Upper lobe of left lung (tissue), 6 donors: ENCODE data around the gene ZBTB16. TPM values are rescaled to one million over a fixed set of nuclear protein-coding genes. Genes with fewer than 3 reads are reported as not detected.

Experiments
- ATAC-seq, 2 donors: fragments of 200-7000 bp; cut with Tn5 transposase; one replicate each; pipeline ENCODE4 v1.9.1; 2022; ENCODE audit warnings: mild to moderate bottlenecking in 2 of 2, moderate library complexity in 2 of 2; ENCODE audit not compliant: low FRiP score in 2 of 2
- DNase-seq, 2 donors: peaks; one replicate each; pipeline ENCODE4 v3.0.0-alpha.2; 2019 to 2020
- H3K27ac ChIP-seq, 4 donors: fragments of 200-600 bp; sonication (generic); one replicate each; pipeline ENCODE4 v1.5.1; 2016 to 2019
- H3K27me3 ChIP-seq, 4 donors: fragments of 200-600 bp; sonication (generic); one replicate each; pipeline ENCODE4 v1.5.1; 2017 to 2019
- H3K36me3 ChIP-seq, 4 donors: fragments of 200-600 bp; sonication (generic); one replicate each; pipeline ENCODE4 v1.5.1; 2016 to 2019
- H3K4me1 ChIP-seq, 4 donors: fragments of 200-600 bp; sonication (generic); one replicate each; pipeline ENCODE4 v1.5.1; 2018 to 2019
- H3K4me3 ChIP-seq, 4 donors: fragments of 200-600 bp; sonication (generic); one replicate each; pipeline ENCODE4 v1.5.1; 2017 to 2019; ENCODE audit warnings: mild to moderate bottlenecking in 2 of 4, moderate library complexity in 1 of 4
- H3K9me3 ChIP-seq, 4 donors: fragments of 200-600 bp; sonication (generic); one replicate each; pipeline ENCODE4 v1.5.1; 2018 to 2019
- CTCF ChIP-seq, 6 experiments: fragments of 450-650 bp in 4 of 6; fragments of 200-600 bp in 2 of 6; sonication (generic) in 2 of 6; IDR thresholded peaks; one replicate each; pipeline ENCODE4 v1.5.1; 2016 to 2019; ENCODE audit warnings: antibody characterized with exemption in 6 of 6
- EP300 ChIP-seq, 4 donors: sonication (generic); formaldehyde crosslinking; IDR thresholded peaks; one replicate each; pipeline ENCODE4 v1.5.1; 2017; ENCODE audit warnings: antibody characterized with exemption in 4 of 4, control low read depth in 2 of 4
- POLR2A ChIP-seq, 4 donors: fragments of 450-650 bp; IDR thresholded peaks; one replicate each; pipeline ENCODE4 v1.5.1; 2016 to 2017; ENCODE audit warnings: antibody characterized with exemption in 4 of 4, mild to moderate bottlenecking in 2 of 4
- POLR2AphosphoS5 ChIP-seq, 2 donors: sonication (generic); formaldehyde crosslinking; IDR thresholded peaks; one replicate each; pipeline ENCODE4 v1.5.1; 2017; ENCODE audit warnings: antibody characterized with exemption in 2 of 2
- WGBS, 2 donors: methylation state at CpG; one replicate each; pipeline ENCODE4 v1.1.5; 2017 to 2018; 5-methylcytosine and 5-hydroxymethylcytosine counted together
- total RNA-seq, 6 donors: library from RNA; depleted of rRNA in 4 of 6; stranded (reverse); fragments of >200 nt in 4 of 6; gene quantifications; one replicate each; pipeline versions ENCODE4 v1.1.0 to v1.2.1, GENCODE V29; 2016 to 2021
- donor health status: DM: no; HTN: no; CAD: no; lungs with moderate emphysema.
- donor health status: DM: no; HTN: yes; CAD: no; lungs with severe emphysema.

Gene ZBTB16
- total RNA-seq, 6 donors from 2014 or later, result 110 to 584 (median 179) TPM

GRCh38 chr11:114130629-114131277 lies 71.2 kb downstream of the ZBTB16 start:
- Histone ChIP-seq H3K27me3 (no peaks in the 10 kb centered on the region), H3K27ac (peak overlapping the region in 2 of 4 donors; percentile 62 to 87), H3K4me3 (no peak overlapping the region)

GRCh38 chr11:114131461-114131864 lies 72.0 kb downstream of the ZBTB16 start:
- WGBS, 2 donors, result 21 to 29% methylated on average over 8 of the region's 8 CpGs
- no peak overlapping the region for H3K4me3 ChIP-seq
- TF ChIP-seq POLR2A (IDR thresholded peaks at IDR 0.05) (no peak), CTCF (IDR thresholded peaks at IDR 0.05) (no peak), EP300 (IDR thresholded peaks at IDR 0.05) (no peak), POLR2AphosphoS5 (IDR thresholded peaks at IDR 0.05) (no peak)
- no peaks in the 10 kb centered on the region for H3K27me3 ChIP-seq
- DNase-seq (no peak), ATAC-seq (no peak)
- H3K36me3 ChIP-seq, result peaks cover 0 to 20% (median 12%) of the 10 kb centered on the region in 4 donors
- H3K9me3 ChIP-seq, result no peaks in the 10 kb centered on the region
- H3K27ac ChIP-seq, result peak overlapping the region in 2 of 4 donors; percentile 44 to 87
- H3K4me1 ChIP-seq, result peaks cover 97 to 100% (median 99%) of the 10 kb centered on the region in 4 donors

More at GRCh38 chr11:114130629-114131277, 71.2 kb downstream of the ZBTB16 start:
- TF ChIP-seq EP300 (IDR thresholded peaks at IDR 0.05) (no peak), POLR2A (IDR thresholded peaks at IDR 0.05) (no peak), POLR2AphosphoS5 (IDR thresholded peaks at IDR 0.05) (no peak), CTCF (IDR thresholded peaks at IDR 0.05) (no peak)
- 66 to 72% methylated on average over 7 of the region's 7 CpGs for WGBS, 2 donors
- peaks cover 1 to 27% (median 18%) of the 10 kb centered on the region in 4 donors for H3K36me3 ChIP-seq
- DNase-seq, result no peak
- peaks cover 97 to 100% (median 99%) of the 10 kb centered on the region in 4 donors for H3K4me1 ChIP-seq
- ATAC-seq, result no peak
- no peaks in the 10 kb centered on the region for H3K9me3 ChIP-seq

GRCh38 chr11:114132417-114132816 lies 72.9 kb downstream of the ZBTB16 start:
- Histone ChIP-seq H3K27me3 (no peaks in the 10 kb centered on the region), H3K4me1 (peaks cover 97 to 100% (median 99%) of the 10 kb centered on the region in 4 donors), H3K27ac (peak overlapping the region; percentile 42 to 87 (median 66)), H3K4me3 (no peak overlapping the region), H3K36me3 (peaks cover 0 to 16% (median 4%) of the 10 kb centered on the region in 4 donors), H3K9me3 (no peaks in the 10 kb centered on the region)
- DNase-seq (no peak), ATAC-seq (no peak)
- WGBS, 2 donors, result 65 to 80% methylated on average over 9 of the region's 9 CpGs
- TF ChIP-seq EP300 (IDR thresholded peaks at IDR 0.05) (no peak), POLR2AphosphoS5 (IDR thresholded peaks at IDR 0.05) (no peak), POLR2A (IDR thresholded peaks at IDR 0.05) (no peak), CTCF (IDR thresholded peaks at IDR 0.05) (no peak)

- peak in 1 of 2 donors; percentile 36 for DNase-seq
- Histone ChIP-seq H3K9me3 (no peaks in the 10 kb centered on the region), H3K27ac (peak overlapping the region; percentile 42 to 87 (median 66)), H3K4me1 (peaks cover 98 to 100% (median 99%) of the 10 kb centered on the region in 4 donors), H3K27me3 (no peaks in the 10 kb centered on the region), H3K36me3 (peaks cover 0 to 17% (median 4%) of the 10 kb centered on the region in 4 donors), H3K4me3 (no peak overlapping the region)
- TF ChIP-seq POLR2A (IDR thresholded peaks at IDR 0.05), result no peak
- no peak for ATAC-seq
- 85 to 92% methylated on average over 6 of the region's 6 CpGs for WGBS, 2 donors
These were observed 73.5 kb downstream of the ZBTB16 start for GRCh38 chr11:114132944-114133394.

GRCh38 chr11:114133548-114134329 lies 74.2 kb downstream of the ZBTB16 start:
- no peak overlapping the region for H3K4me3 ChIP-seq
- H3K4me1 ChIP-seq, result peaks cover 98 to 100% (median 99%) of the 10 kb centered on the region in 4 donors
- peak overlapping the region; percentile 23 to 87 (median 66) for H3K27ac ChIP-seq
- no peaks in the 10 kb centered on the region for H3K27me3 ChIP-seq
- no peak for DNase-seq
- no peaks in the 10 kb centered on the region for H3K9me3 ChIP-seq
- peaks cover 0 to 18% (median 4%) of the 10 kb centered on the region in 4 donors for H3K36me3 ChIP-seq
- no peak for ATAC-seq
- no peak for TF ChIP-seq POLR2AphosphoS5 (IDR thresholded peaks at IDR 0.05)
- no peak for TF ChIP-seq POLR2A (IDR thresholded peaks at IDR 0.05)
- no peak for TF ChIP-seq EP300 (IDR thresholded peaks at IDR 0.05)
- TF ChIP-seq CTCF (IDR thresholded peaks at IDR 0.05), result no peak
- WGBS, 2 donors, result 90 to 93% methylated on average over 7 to 9 of the region's 9 CpGs
